H1 (cell line): ENCODE measurements around the gene SLC2A13. TPM values are rescaled to one million over a fixed set of nuclear protein-coding genes. Genes with fewer than 3 reads are reported as not detected.

Experiments
- CTCF ChIA-PET: fragments of 300-600 bp; sonication (Branson Sonifier 250); formaldehyde crosslinking; loops from one replicate; lab custom pipeline; 2021; ENCODE audit not compliant: partially characterized antibody; lab: Charles Lee
- POLR2A ChIA-PET: fragments of 300-600 bp; sonication (Branson Sonifier 250); formaldehyde crosslinking; loops from one replicate; lab custom pipeline; 2021; ENCODE audit warnings: inconsistent platforms; ENCODE audit not compliant: partially characterized antibody; lab: Charles Lee
- DNase-seq, 2 experiments: peaks; one replicate each; pipeline versions ENCODE4 v3.0.0 to v3.0.0-alpha.2; 2010 to 2022; ENCODE audit warnings: low spot score in 2 of 2, low read depth in 1 of 2, mixed read lengths in 1 of 2
- FAIRE-seq: peaks from 2 replicates; lab custom pipeline; 2011; peaks lifted over from hg19 to GRCh38; lab: Jason Lieb, UNC
- H2AFZ ChIP-seq: 2 replicates; pipeline ENCODE4 v1.8.1; 2012; ENCODE audit warnings: low read length, inconsistent platforms
- H2AK5ac ChIP-seq: 2 replicates; pipeline ENCODE4 v1.6.1; 2013; ENCODE audit warnings: low read depth, low read length
- H2BK120ac ChIP-seq: replicated peaks from 2 replicates; pipeline ENCODE3; 2013; ENCODE audit warnings: low read depth, low read length, inconsistent platforms
- H2BK12ac ChIP-seq: 2 replicates; pipeline ENCODE4 v1.6.1; 2013; ENCODE audit warnings: low read depth, low read length
- H2BK15ac ChIP-seq: 2 replicates; pipeline ENCODE4 v1.6.1; 2013; ENCODE audit warnings: low read length
- H2BK20ac ChIP-seq: 2 replicates; pipeline ENCODE4 v1.6.1; 2013; ENCODE audit warnings: low read length
- H2BK5ac ChIP-seq: 2 replicates; pipeline ENCODE4 v1.6.1; 2013; ENCODE audit warnings: low read depth, low read length
- H3K14ac ChIP-seq: 2 replicates; pipeline ENCODE4 v1.6.1; 2013; ENCODE audit warnings: inconsistent platforms; ENCODE audit not compliant: insufficient read length
- H3K18ac ChIP-seq: 2 replicates; pipeline ENCODE4 v1.6.1; 2013; ENCODE audit warnings: low read length; ENCODE audit errors: extremely low read depth
- H3K23ac ChIP-seq: 2 replicates; pipeline ENCODE4 v1.6.1; 2013; ENCODE audit warnings: inconsistent platforms; ENCODE audit not compliant: insufficient read length
- H3K23me2 ChIP-seq: 2 replicates; pipeline ENCODE4 v1.6.1; 2013; ENCODE audit warnings: low read depth, low read length
- H3K27ac ChIP-seq: 2 replicates; pipeline ENCODE4 v1.6.1; 2011; ENCODE audit warnings: low read depth, low read length, inconsistent platforms
- H3K27me3 ChIP-seq, 4 experiments: replicated peaks in 1 of 4; 1 replicate in 1 of 4; 2 replicates in 3 of 4; pipeline versions ENCODE4 v1.6.1 to v1.8.1; 2011 to 2013; ENCODE audit warnings: low read length in 3 of 4, mild to moderate bottlenecking in 3 of 4, inconsistent platforms in 2 of 4, mixed read lengths in 2 of 4, moderate library complexity in 1 of 4; ENCODE audit not compliant: control insufficient read depth in 3 of 4, insufficient read depth in 3 of 4; ENCODE audit errors: extremely low read depth in 1 of 4
- H3K36me3 ChIP-seq, 4 experiments: 2 replicates each; pipeline versions ENCODE4 v1.6.1 to v1.8.1; 2011 to 2013; ENCODE audit warnings: mild to moderate bottlenecking in 4 of 4, low read length in 3 of 4, moderate library complexity in 2 of 4, control low read depth in 1 of 4, inconsistent platforms in 1 of 4; ENCODE audit not compliant: insufficient read depth in 4 of 4, control insufficient read depth in 2 of 4
- H3K4ac ChIP-seq: replicated peaks from 2 replicates; pipeline ENCODE3; 2013; ENCODE audit warnings: low read length, low read depth, mixed read lengths, inconsistent platforms; ENCODE audit not compliant: insufficient read length
- H3K4me1 ChIP-seq, 4 experiments: replicated peaks in 1 of 4; 1 replicate in 1 of 4; 2 replicates in 3 of 4; pipeline versions ENCODE4 v1.6.1 to v1.8.1; 2011 to 2013; ENCODE audit warnings: low read length in 3 of 4, inconsistent platforms in 2 of 4, mixed read lengths in 1 of 4; ENCODE audit not compliant: insufficient read depth in 4 of 4, control insufficient read depth in 3 of 4
- H3K4me2 ChIP-seq, 2 experiments: 2 replicates each; pipeline versions ENCODE4 v1.6.1 to v1.8.1; 2011 to 2013; ENCODE audit warnings: low read depth in 2 of 2, low read length in 2 of 2, control low read depth in 1 of 2, inconsistent platforms in 1 of 2, mild to moderate bottlenecking in 1 of 2; ENCODE audit not compliant: insufficient read depth in 1 of 2
- H3K4me3 ChIP-seq, 4 experiments: fragments of 200-600, 300-600 bp in 1 of 4; sonication (generic), shearing (Covaris generic), sonication (Bioruptor Twin) in 1 of 4; 2 replicates each; pipeline versions ENCODE4 v1.5.1 to v1.8.1; 2011 to 2016; ENCODE audit warnings: low read length in 4 of 4, low read depth in 3 of 4, control low read depth in 2 of 4, inconsistent platforms in 2 of 4, mild to moderate bottlenecking in 2 of 4, mixed read lengths in 1 of 4, moderate library complexity in 1 of 4; ENCODE audit not compliant: insufficient read depth in 2 of 4; ENCODE audit errors: extremely low read depth in 1 of 4
- H3K56ac ChIP-seq: replicated peaks from 2 replicates; pipeline ENCODE3; 2013; ENCODE audit warnings: low read depth, mild to moderate bottlenecking, mixed read lengths, low read length, inconsistent platforms; ENCODE audit not compliant: insufficient read length
- H3K79me1 ChIP-seq: 2 replicates; pipeline ENCODE4 v1.6.1; 2013; ENCODE audit warnings: low read depth, low read length, control low read depth
- H3K79me2 ChIP-seq, 2 experiments: 2 replicates each; pipeline versions ENCODE4 v1.6.1 to v1.8.1; 2012 to 2013; ENCODE audit warnings: low read length in 2 of 2, mild to moderate bottlenecking in 2 of 2, inconsistent platforms in 1 of 2; ENCODE audit not compliant: insufficient read depth in 2 of 2, control insufficient read depth in 1 of 2
- H3K9ac ChIP-seq, 4 experiments: replicated peaks in 1 of 4; 1 replicate in 1 of 4; 2 replicates in 3 of 4; pipeline versions ENCODE4 v1.6.1 to v1.8.1; 2011 to 2013; ENCODE audit warnings: low read depth in 3 of 4, low read length in 3 of 4, control low read depth in 2 of 4, mild to moderate bottlenecking in 2 of 4, moderate library complexity in 2 of 4, inconsistent platforms in 1 of 4; ENCODE audit errors: extremely low read depth in 1 of 4
- H3K9me3 ChIP-seq, 2 experiments: 2 replicates each; pipeline versions ENCODE4 v1.6.1 to v1.8.1; 2012 to 2013; ENCODE audit warnings: mild to moderate bottlenecking in 2 of 2, moderate library complexity in 2 of 2, control low read depth in 1 of 2, inconsistent platforms in 1 of 2, low read depth in 1 of 2, low read length in 1 of 2, mixed read lengths in 1 of 2; ENCODE audit not compliant: insufficient read depth in 2 of 2
- H4K20me1 ChIP-seq, 2 experiments: replicated peaks in 1 of 2; 2 replicates each; pipeline versions ENCODE3 to v1.8.1; 2011 to 2013; ENCODE audit warnings: inconsistent platforms in 2 of 2, low read length in 2 of 2, mild to moderate bottlenecking in 1 of 2; ENCODE audit not compliant: insufficient read depth in 2 of 2, control insufficient read depth in 1 of 2
- H4K5ac ChIP-seq: 2 replicates; pipeline ENCODE4 v1.6.1; 2013; ENCODE audit warnings: low read length, low read depth, mixed read lengths, inconsistent platforms; ENCODE audit not compliant: insufficient read length
- H4K8ac ChIP-seq: 2 replicates; pipeline ENCODE4 v1.8.0; 2013; ENCODE audit warnings: mild to moderate bottlenecking, moderate library complexity, low read length, inconsistent platforms; ENCODE audit not compliant: insufficient read depth; ENCODE audit errors: extremely low read depth
- H4K91ac ChIP-seq: replicated peaks from 2 replicates; pipeline ENCODE3; 2013; ENCODE audit warnings: low read length, mixed read lengths, inconsistent platforms; ENCODE audit not compliant: insufficient read length
- BRCA1 ChIP-seq: IDR thresholded peaks from 2 replicates; pipeline ENCODE4 v1.6.1; 2012; ENCODE audit warnings: low read depth, low read length, improper control_type of control experiment
- GABPA ChIP-seq: IDR thresholded peaks from 2 replicates; pipeline ENCODE4 v1.6.1; 2011; ENCODE audit warnings: mild to moderate bottlenecking, low read length, moderate library complexity, borderline replicate concordance; ENCODE audit not compliant: insufficient read depth
- GTF2F1 ChIP-seq: IDR thresholded peaks from 2 replicates; pipeline ENCODE4 v1.6.1; 2012; ENCODE audit warnings: low read depth, low read length, improper control_type of control experiment, borderline replicate concordance
- MAFK ChIP-seq: IDR thresholded peaks from 2 replicates; pipeline ENCODE4 v1.6.1; 2012; ENCODE audit warnings: low read depth, mild to moderate bottlenecking, improper control_type of control experiment, low read length
- PHF8 ChIP-seq: fragments of 200-600 bp; sonication (generic); conservative IDR thresholded peaks from 2 replicates; pipeline ENCODE4 v1.7.1; 2012; ENCODE audit warnings: low read depth, mild to moderate bottlenecking, inconsistent platforms, low read length, moderate library complexity
- RAD21 ChIP-seq, 2 experiments: IDR thresholded peaks in 1 of 2; conservative IDR thresholded peaks in 1 of 2; 2 replicates each; pipeline ENCODE4 v1.6.1; 2011; ENCODE audit warnings: low read depth in 2 of 2, low read length in 2 of 2, improper control_type of control experiment in 1 of 2, inconsistent platforms in 1 of 2, mild to moderate bottlenecking in 1 of 2, moderate library complexity in 1 of 2
- SIN3A ChIP-seq, 2 experiments: IDR thresholded peaks in 1 of 2; conservative IDR thresholded peaks in 1 of 2; 2 replicates each; pipeline ENCODE4 v1.6.1; 2011 to 2012; ENCODE audit warnings: low read length in 2 of 2, improper control_type of control experiment in 1 of 2, low read depth in 1 of 2, mild to moderate bottlenecking in 1 of 2
- SIRT6 ChIP-seq: IDR thresholded peaks from one replicate; pipeline ENCODE4 v1.7.1; 2012; ENCODE audit warnings: low read length, inconsistent platforms
- SIX5 ChIP-seq: IDR thresholded peaks from 2 replicates; pipeline ENCODE4 v1.6.1; 2011; ENCODE audit warnings: mild to moderate bottlenecking, low read depth, low read length
- WGBS, 2 experiments: shearing (Covaris generic) in 1 of 2; methylation state at CpG; one replicate each; pipeline versions ENCODE4 v1.1.6 to v1.1.7; 2013 to 2015; ENCODE audit warnings: low lambda C conversion rate in 2 of 2, mixed read lengths in 2 of 2, inconsistent platforms in 1 of 2, low coverage in 1 of 2, missing lambda C conversion rate in 1 of 2; ENCODE audit not compliant: insufficient replicate concordance in 2 of 2, insufficient coverage in 1 of 2, insufficient read length in 1 of 2; ENCODE audit errors: extremely low coverage in 1 of 2, missing lambda C conversion rate in 1 of 2; 5-methylcytosine and 5-hydroxymethylcytosine counted together
- polyA plus RNA-seq, 7 experiments: library from polyadenylated mRNA; depleted of rRNA in 3 of 7; stranded (reverse) in 5 of 7; unstranded in 2 of 7; fragments of >200 nt in 5 of 7; fragments of 200-250 nt in 2 of 7; gene quantifications; 1 replicate in 5 of 7; 2 replicates in 1 of 7; 4 replicates in 1 of 7; pipeline versions ENCODE4 v1.2.1 to v1.2.3, GENCODE V29; 2011 to 2013; ENCODE audit warnings: missing spikeins in 2 of 7, mixed read lengths in 2 of 7
- total RNA-seq: library from RNA; stranded (reverse); fragmentation: NEBNext Ultra II Directional; extraction: Animal tissue kit (Norgen Biotek cat#: 25700); gene quantifications from 2 replicates; pipeline ENCODE4 v1.2.1, GENCODE V29; 2021
- TF ChIP-seq, protein P1 (sequence below): IDR thresholded peaks from 2 replicates; pipeline ENCODE4 v1.6.1; 2012; ENCODE audit warnings: inconsistent platforms
- TF ChIP-seq, protein P2 (sequence below): IDR thresholded peaks from 2 replicates; pipeline ENCODE4 v1.6.1; 2012; ENCODE audit warnings: inconsistent platforms
- TF ChIP-seq, protein P3 (sequence below): IDR thresholded peaks from 2 replicates; pipeline ENCODE4 v1.6.1; 2011; ENCODE audit warnings: low read length, improper control_type of control experiment

The SLC2A13 gene
- total and polyA plus RNA-seq, 2 of the 8 experiments (the other 6 are each of a cell fraction or from before 2014, with no cell fraction given) = 2.8 to 9.6 TPM

DNA sequence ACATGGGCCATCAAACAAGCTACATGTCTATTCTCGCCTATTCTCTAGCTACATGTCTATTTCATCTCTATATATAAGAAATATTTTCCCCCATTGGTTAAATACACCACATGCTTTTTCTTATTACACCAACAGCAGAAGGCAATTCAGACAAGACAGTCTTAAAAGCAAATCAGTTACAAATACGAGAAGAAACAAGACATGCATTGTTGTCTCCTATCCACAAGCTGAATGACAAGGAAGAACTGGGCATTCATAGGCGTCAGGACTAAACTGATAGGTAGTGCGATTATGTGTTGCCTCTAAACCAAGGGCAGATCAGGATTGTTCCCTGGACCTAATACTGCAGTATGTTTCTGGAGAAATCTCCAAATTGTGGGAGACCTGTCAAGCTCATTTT lies 19.4 kb downstream of the SLC2A13 start:
- H2BK20ac ChIP-seq = no peak overlapping the region
- no peak overlapping the region for H2BK5ac ChIP-seq
- no peak overlapping the region for H4K5ac ChIP-seq
- H3K56ac ChIP-seq = no peak overlapping the region
- DNase-seq = no peak
- peaks cover 0 to 10% of the 10 kb centered on the region in 2 experiments; a peak in 1 of 4 replicates for H3K9me3 ChIP-seq
- H4K91ac ChIP-seq = no peak overlapping the region
- no peak overlapping the region for H3K18ac ChIP-seq
- H3K4ac ChIP-seq = no peak overlapping the region
- no peaks in the 10 kb centered on the region for H3K23me2 ChIP-seq
- H3K9ac ChIP-seq = no peak overlapping the region
- H3K27ac ChIP-seq = no peak overlapping the region
- peaks cover 0 to 4% (median under 1%) of the 10 kb centered on the region in 4 experiments; a peak in 2 of 8 replicates for H3K36me3 ChIP-seq
- no peaks in the 10 kb centered on the region for H3K4me1 ChIP-seq
- no peak overlapping the region for H2BK15ac ChIP-seq
- WGBS, 2 experiments = 95% methylated on average over 4 of the region's 4 CpGs; no CpG with 5 or more reads in 1 of the 2 experiments
- no peak overlapping the region for H3K23ac ChIP-seq
- H2BK120ac ChIP-seq = no peak overlapping the region
- H3K4me3 ChIP-seq = no peak overlapping the region
- H3K14ac ChIP-seq = no peak overlapping the region
- H2AK5ac ChIP-seq = no peak overlapping the region
- no peaks in the 10 kb centered on the region; a peak in 1 of 4 replicates for H3K79me2 ChIP-seq
- no peaks in the 10 kb centered on the region for H4K20me1 ChIP-seq
- POLR2A ChIA-PET = no interaction called here
- FAIRE-seq = no peak
- no peak overlapping the region for H4K8ac ChIP-seq
- H2BK12ac ChIP-seq = no peak overlapping the region
- CTCF ChIA-PET = no interaction called here
- H3K27me3 ChIP-seq = no peaks in the 10 kb centered on the region
- H3K79me1 ChIP-seq = no peaks in the 10 kb centered on the region
- H3K4me2 ChIP-seq = no peak overlapping the region
- no peak overlapping the region for H2AFZ ChIP-seq
- TF ChIP-seq SIX5 = no peak
- TF ChIP-seq, protein P1, sequence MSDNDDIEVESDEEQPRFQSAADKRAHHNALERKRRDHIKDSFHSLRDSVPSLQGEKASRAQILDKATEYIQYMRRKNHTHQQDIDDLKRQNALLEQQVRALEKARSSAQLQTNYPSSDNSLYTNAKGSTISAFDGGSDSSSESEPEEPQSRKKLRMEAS = no peak
- TF ChIP-seq, protein P2, sequence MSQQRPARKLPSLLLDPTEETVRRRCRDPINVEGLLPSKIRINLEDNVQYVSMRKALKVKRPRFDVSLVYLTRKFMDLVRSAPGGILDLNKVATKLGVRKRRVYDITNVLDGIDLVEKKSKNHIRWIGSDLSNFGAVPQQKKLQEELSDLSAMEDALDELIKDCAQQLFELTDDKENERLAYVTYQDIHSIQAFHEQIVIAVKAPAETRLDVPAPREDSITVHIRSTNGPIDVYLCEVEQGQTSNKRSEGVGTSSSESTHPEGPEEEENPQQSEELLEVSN = no peak
- TF ChIP-seq MAFK = no peak
- no peak for TF ChIP-seq PHF8
- TF ChIP-seq RAD21 (IDR thresholded peaks at IDR 0.05 in 1 of 2, conservative IDR thresholded peaks at IDR 0.05 in 1 of 2; ENCODE audit: low read depth in 2 of 2, low read length in 2 of 2) = no peak
- TF ChIP-seq, protein P3, sequence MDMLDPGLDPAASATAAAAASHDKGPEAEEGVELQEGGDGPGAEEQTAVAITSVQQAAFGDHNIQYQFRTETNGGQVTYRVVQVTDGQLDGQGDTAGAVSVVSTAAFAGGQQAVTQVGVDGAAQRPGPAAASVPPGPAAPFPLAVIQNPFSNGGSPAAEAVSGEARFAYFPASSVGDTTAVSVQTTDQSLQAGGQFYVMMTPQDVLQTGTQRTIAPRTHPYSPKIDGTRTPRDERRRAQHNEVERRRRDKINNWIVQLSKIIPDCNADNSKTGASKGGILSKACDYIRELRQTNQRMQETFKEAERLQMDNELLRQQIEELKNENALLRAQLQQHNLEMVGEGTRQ = no peak
- no peak for TF ChIP-seq SIN3A (conservative IDR thresholded peaks at IDR 0.05 in 1 of 2, IDR thresholded peaks at IDR 0.05 in 1 of 2; ENCODE audit: low read depth in 1 of 2, low read length in 2 of 2)
- no peak for TF ChIP-seq GTF2F1
- TF ChIP-seq GABPA = no peak
- TF ChIP-seq BRCA1 = no peak
- TF ChIP-seq SIRT6 = no peak
